22Rv1 (cell line): ENCODE results near the gene CRADD.
"Not testable (repeated sequence)": the region's sequence is repeated elsewhere in the genome, so short reads cannot be mapped to it uniquely, and the experiment has no call there.

ENCODE experiments used
- H3K27ac ChIP-seq: fragments of 450-650 bp; 2 replicates; pipeline ENCODE4 v1.5.1; 2017
- ZFX ChIP-seq: fragments of 450-650 bp; IDR thresholded peaks from 2 replicates; pipeline ENCODE4 v1.6.1; 2017; ENCODE audit warnings: antibody characterized with exemption, borderline replicate concordance
- TF ChIP-seq, protein P1 (sequence below): fragments of 450-650 bp; IDR thresholded peaks from 2 replicates; pipeline ENCODE4 v1.5.1; 2017; ENCODE audit warnings: mild to moderate bottlenecking

Gene CRADD

DNA sequence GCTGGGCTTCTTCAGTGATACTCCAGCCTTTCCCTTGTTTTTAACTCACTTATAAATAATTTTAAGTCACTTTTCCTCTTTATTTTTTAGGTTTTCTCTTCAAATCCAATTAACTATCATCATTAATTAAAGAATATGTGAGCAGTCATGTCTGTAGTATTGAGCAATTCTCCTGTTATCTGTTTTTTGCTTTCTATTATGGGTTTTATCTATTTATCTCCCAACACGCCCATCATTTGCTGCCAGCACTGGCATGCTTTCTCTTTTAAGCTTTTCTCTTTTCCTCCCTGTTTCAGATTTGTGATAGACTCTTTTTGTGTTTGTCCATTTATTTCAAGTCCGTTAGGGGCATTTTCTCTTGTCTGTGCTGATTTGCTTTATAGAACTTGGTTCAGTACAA is 72.3 kb downstream of the CRADD start:
- H3K27ac ChIP-seq = no peak overlapping the region
- TF ChIP-seq, protein P1, sequence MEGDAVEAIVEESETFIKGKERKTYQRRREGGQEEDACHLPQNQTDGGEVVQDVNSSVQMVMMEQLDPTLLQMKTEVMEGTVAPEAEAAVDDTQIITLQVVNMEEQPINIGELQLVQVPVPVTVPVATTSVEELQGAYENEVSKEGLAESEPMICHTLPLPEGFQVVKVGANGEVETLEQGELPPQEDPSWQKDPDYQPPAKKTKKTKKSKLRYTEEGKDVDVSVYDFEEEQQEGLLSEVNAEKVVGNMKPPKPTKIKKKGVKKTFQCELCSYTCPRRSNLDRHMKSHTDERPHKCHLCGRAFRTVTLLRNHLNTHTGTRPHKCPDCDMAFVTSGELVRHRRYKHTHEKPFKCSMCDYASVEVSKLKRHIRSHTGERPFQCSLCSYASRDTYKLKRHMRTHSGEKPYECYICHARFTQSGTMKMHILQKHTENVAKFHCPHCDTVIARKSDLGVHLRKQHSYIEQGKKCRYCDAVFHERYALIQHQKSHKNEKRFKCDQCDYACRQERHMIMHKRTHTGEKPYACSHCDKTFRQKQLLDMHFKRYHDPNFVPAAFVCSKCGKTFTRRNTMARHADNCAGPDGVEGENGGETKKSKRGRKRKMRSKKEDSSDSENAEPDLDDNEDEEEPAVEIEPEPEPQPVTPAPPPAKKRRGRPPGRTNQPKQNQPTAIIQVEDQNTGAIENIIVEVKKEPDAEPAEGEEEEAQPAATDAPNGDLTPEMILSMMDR = no peak
- TF ChIP-seq ZFX = no peak

DNA sequence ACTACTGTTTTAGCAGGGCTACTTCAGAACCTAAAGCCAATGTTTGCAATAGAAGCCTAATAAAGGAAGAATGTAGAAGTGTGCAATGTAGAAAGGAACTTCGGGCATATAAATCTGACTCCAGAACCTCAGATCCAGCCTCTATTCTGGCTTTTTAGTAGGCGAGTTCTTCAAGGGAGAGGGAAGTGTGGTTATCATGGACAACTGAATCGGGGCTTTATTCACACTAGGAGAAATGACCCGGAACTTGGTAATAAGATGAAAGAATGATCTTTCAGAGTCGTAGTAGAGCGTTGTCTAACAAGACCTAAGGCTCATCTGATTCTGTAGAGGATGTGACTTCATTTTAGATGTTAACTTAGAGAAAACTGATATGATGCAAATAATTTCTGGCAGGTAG is 72.9 kb downstream of the CRADD start:
- TF ChIP-seq, protein P1 = no peak
- TF ChIP-seq ZFX = no peak
- no peak overlapping the region for H3K27ac ChIP-seq

DNA sequence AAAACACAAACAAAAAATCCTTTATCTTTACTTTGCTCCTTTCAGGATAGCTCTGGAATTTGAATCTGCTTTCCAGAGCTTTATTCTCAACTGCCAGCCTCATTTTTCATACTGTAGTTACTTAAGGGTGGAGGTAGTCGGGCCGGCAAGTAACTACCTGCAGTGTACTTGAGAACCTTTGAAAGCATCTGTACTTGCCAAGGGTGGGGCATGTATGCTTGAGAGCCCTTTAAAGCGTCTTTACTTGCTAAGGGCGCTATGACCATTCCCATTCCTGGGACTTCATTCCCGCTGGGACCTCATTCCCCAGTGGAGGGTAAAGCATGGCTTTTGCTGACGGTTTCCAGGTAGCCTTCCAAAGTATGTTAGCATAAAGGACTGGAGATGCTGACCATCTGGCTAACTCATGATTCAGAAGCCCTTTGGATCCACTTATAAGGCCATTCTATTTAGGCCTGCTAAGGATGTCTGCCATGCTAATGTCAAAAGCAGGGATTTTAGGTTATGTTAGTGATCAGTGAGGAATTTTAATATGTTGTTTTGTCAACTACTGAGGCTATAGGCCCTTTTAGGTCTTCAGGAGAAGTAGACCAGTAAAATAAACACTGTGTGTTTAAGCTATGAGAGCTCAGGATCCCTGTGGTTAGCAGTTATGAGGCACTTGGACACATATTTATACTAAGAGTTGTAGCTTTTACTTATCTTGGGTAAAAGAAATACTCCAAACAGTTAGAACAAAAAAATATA is 74.9 kb downstream of the CRADD start:
- no peak for TF ChIP-seq ZFX
- TF ChIP-seq, protein P1 = no peak

GRCh38 chr12:93753285-93753684 is 76.1 kb downstream of the CRADD start:
- TF ChIP-seq, protein P1 = no peak
- no peak for TF ChIP-seq ZFX

More for the DNA sequence above, 74.9 kb downstream of the CRADD start:
- no peak overlapping the region for H3K27ac ChIP-seq

DNA sequence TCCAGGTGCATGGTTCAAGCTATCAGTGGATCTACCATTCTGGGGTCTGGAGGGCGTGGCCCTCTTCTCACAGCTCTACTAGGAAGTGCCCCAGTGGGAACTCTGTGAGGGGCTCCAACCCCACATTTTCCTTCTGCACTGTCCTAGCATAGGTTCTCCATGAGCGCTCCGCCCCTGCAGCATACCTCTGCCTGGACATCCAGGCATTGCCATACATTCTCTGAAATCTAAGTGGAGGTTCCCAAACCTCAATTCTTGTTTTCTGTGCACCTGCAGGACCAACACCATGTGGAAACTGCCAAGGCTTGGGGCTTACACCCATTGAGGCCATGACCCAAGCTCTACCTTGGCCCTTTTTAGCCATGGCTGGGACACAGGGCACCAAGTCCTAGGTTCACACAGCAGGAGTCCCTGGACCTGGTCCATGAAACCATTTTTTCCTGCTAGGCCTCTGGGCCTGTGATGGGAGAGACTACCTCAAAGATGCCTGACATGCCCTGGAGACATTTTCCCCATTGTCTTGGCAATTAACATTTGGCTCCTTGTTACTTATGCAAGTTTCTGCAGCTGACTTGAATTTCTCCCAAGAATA is 76.8 kb downstream of the CRADD start:
- no peak overlapping the region for H3K27ac ChIP-seq
- TF ChIP-seq, protein P1 = no peak
- TF ChIP-seq ZFX = no peak

More at GRCh38 chr12:93753285-93753684, 76.1 kb downstream of the CRADD start:
- no peak overlapping the region for H3K27ac ChIP-seq

DNA sequence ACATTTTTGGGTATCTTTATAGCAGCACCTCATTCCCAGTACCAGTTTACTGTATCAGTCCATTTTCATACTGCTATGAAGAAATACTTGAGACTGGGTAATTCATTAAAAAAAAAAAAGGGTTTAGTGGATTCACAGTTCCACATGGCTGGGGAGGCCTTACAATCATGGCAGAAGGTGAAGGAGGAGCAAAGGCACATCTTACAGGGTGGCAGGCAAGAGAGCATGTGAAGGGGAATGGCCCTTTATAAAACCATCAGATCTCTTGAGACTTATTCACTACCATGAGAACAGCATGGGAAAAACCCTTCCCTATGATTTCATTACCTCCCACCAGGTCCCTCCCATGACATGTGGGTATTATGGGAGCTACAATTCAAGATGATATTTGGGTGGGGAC is 77.7 kb downstream of the CRADD start:
- not testable (repeated sequence) for H3K27ac ChIP-seq

- no peak overlapping the region for H3K27ac ChIP-seq
- no peak for TF ChIP-seq ZFX
- TF ChIP-seq, protein P1 = no peak
These were observed 79.1 kb downstream of the CRADD start for GRCh38 chr12:93756288-93756687.
